HG03045 (cell line): ENCODE data around the gene FEZF1.

Experiments used
- ATAC-seq: cut with Tn5 transposase; IDR thresholded peaks from one replicate; pipeline ENCODE4 v1.9.1; 2021; ENCODE audit warnings: mild to moderate bottlenecking, moderate library complexity; ENCODE audit not compliant: unreplicated experiment

Gene FEZF1

GRCh38 chr7:122273117-122273516, 31.4 kb downstream of the FEZF1 start:
- no peak for ATAC-seq

GRCh38 chr7:122269241-122269640, 35.3 kb downstream of the FEZF1 start:
- ATAC-seq, result no peak

- ATAC-seq, result no peak
These were observed 36.4 kb downstream of the FEZF1 start for GRCh38 chr7:122268101-122268500.

DNA sequence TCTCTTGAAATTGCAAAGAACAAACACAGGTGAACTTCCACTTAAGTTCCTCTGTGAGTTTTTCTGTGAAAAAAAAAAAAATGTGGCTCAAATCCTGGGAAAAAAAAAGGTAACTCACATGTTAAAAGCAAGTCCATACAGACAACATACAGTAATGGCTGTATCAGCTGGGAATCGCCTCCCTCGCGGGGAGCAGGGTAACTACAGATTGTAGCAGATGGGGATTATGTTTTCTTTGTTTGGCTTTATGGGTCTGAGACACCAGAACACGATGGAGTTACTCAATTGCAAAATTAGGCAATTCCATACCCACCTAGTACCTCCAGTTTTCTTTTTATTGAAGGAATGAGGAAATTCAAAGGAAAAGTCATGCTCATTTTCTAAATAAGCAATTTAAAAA, 42.3 kb downstream of the FEZF1 start:
- ATAC-seq, result no peak

GRCh38 chr7:122261442-122261841, 43.1 kb downstream of the FEZF1 start:
- no peak for ATAC-seq

DNA sequence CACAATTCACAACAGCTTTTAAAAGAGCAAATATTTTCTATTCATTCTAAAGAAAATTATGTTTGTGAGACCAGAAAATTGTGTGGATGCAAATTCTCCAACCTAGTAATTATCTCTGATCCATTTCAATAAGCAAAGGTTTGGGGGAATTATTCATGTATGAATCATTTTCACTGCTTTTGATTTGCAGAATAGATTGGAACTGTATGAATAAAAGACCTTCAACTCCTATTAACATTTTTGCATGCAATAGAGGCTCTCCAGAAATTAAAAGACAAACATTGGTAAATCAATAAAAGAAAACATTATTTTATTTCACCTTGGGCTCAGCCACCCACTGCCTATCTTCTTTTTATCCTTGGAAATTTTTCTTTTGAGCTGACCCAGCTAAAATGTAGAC, 43.5 kb downstream of the FEZF1 start:
- no peak for ATAC-seq

- ATAC-seq, result no peak
These were observed 44.2 kb downstream of the FEZF1 start for GRCh38 chr7:122260336-122260735.

DNA sequence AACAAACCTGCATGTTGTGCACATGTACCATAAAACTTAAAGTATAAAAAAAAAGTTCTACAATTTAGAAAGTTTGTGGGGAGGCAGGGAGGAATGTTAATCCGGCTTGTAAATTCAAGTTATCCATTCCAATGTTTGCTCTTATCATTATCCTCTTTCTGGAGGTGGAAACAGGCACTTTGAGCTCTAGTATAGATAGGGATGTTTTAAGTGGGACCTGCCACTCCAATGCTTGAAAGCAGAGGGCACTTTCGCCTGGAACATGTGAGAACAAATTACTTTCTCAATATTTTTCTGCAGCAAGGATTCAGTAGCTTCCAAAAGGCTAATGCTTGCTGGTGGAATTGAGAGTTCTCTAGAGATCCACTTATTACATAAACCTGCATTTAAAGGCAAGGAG, 45.6 kb downstream of the FEZF1 start:
- ATAC-seq, result no peak

DNA sequence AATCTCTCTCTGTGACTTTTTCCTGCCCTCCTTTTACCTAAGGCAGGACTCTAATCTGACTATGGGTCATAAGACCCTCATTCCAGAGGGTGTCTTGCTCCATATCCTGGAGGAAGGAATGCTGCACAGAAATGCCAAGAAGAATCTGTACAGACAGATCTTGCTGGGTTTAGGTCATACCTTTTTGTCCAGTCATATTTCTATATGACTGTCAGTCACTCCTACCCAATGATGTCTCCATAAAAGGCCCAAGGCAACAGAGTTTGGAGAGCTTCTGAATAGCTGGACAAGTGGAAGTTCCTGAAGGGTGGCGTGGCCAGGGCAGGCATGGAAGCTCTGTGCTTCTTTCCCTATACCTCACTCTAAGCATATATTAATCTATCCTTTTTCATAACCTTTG, 47.5 kb downstream of the FEZF1 start:
- ATAC-seq, result no peak

DNA sequence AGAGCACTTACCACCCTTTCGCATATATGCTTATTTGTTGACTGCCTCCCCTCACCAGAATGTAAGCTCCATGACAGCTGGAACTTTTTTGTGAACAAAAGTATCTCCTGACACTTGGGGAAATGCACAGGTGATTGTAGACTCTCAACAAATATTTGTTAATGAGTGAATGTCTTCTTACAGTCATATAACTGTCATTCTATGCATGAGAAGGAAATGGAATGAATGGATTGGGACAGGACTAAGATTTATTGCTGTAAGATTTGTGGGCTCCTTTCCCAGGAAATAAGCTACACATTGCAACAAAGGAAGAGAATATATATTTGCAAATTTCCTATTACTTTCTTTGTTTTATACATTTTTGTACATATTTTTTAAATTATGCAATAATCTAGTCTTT, 48.5 kb downstream of the FEZF1 start:
- no peak for ATAC-seq

DNA sequence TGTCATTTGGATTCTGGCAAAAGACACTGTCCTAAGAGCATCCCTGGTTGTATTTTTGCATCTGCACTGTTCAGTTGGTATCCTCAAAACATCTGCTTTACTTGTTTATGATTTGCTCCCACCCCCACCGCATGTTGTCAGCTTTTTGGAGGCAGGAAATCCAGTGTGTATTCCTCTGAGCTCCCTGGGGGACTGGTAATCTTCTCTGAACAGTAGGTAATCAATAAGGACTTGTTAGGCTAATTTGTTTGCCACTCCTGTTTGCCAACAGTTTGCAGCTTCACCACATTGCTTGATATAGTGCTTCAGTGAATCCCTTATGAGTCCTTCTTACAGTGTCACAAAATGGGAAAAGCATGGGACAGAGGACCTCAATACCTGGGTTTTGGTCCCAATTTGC, 49.1 kb downstream of the FEZF1 start:
- no peak for ATAC-seq
